Duodenal mucosa (tissue), 2 donors: ENCODE data around the gene SFT2D1.

Experiments used
- H3K27ac ChIP-seq: one replicate; pipeline ENCODE4 v1.7.0; 2013; ENCODE audit warnings: low read depth, low read length
- H3K27me3 ChIP-seq, 2 donors: one replicate each; pipeline ENCODE4 v1.7.0; 2013; ENCODE audit warnings: low read length in 2 of 2, control low read depth in 1 of 2; ENCODE audit not compliant: insufficient read depth in 2 of 2, control insufficient read depth in 1 of 2
- H3K36me3 ChIP-seq, 2 donors: one replicate each; pipeline ENCODE4 v1.7.0; 2013; ENCODE audit warnings: low read length in 2 of 2, control low read depth in 1 of 2; ENCODE audit not compliant: insufficient read depth in 2 of 2, control insufficient read depth in 1 of 2
- H3K4me1 ChIP-seq, 2 donors: one replicate each; pipeline ENCODE4 v1.7.0; 2013; ENCODE audit warnings: low read length in 2 of 2, control low read depth in 1 of 2; ENCODE audit not compliant: insufficient read depth in 2 of 2, control insufficient read depth in 1 of 2
- H3K4me3 ChIP-seq, 2 donors: one replicate each; pipeline ENCODE4 v1.7.0; 2013; ENCODE audit warnings: low read length in 2 of 2, low read depth in 1 of 2
- H3K9ac ChIP-seq, 2 donors: one replicate each; pipeline ENCODE4 v1.7.0; 2013; ENCODE audit warnings: low read length in 2 of 2, low read depth in 1 of 2
- H3K9me3 ChIP-seq, 2 donors: one replicate each; pipeline ENCODE4 v1.7.0; 2013; ENCODE audit warnings: low read length in 2 of 2, control low read depth in 1 of 2; ENCODE audit not compliant: control insufficient read depth in 1 of 2

The SFT2D1 gene

GRCh38 chr6:166297606-166298005 lies 44.7 kb downstream of the SFT2D1 start:
- H3K4me3 ChIP-seq: no peak overlapping the region

GRCh38 chr6:166296035-166296883 lies 46.1 kb downstream of the SFT2D1 start:
- Histone ChIP-seq H3K9me3 (no peaks in the 10 kb centered on the region), H3K4me1 (peaks cover 0 to 8% of the 10 kb centered on the region in 2 donors), H3K27me3 (no peaks in the 10 kb centered on the region), H3K36me3 (no peaks in the 10 kb centered on the region), H3K27ac (no peak overlapping the region), H3K9ac (no peak overlapping the region), H3K4me3 (no peak overlapping the region)

More at GRCh38 chr6:166297606-166298005, 44.7 kb downstream of the SFT2D1 start:
- Histone ChIP-seq H3K27me3 (no peaks in the 10 kb centered on the region), H3K9me3 (no peaks in the 10 kb centered on the region), H3K4me1 (peaks cover 0 to 8% of the 10 kb centered on the region in 2 donors), H3K36me3 (no peaks in the 10 kb centered on the region), H3K27ac (no peak overlapping the region), H3K9ac (no peak overlapping the region)

- Histone ChIP-seq H3K4me3 (no peak overlapping the region), H3K4me1 (peaks cover 0 to 8% of the 10 kb centered on the region in 2 donors), H3K9me3 (no peaks in the 10 kb centered on the region), H3K27ac (no peak overlapping the region), H3K27me3 (no peaks in the 10 kb centered on the region), H3K9ac (no peak overlapping the region), H3K36me3 (no peaks in the 10 kb centered on the region)
Measured at GRCh38 chr6:166293731-166294584, 48.4 kb downstream of the SFT2D1 start.

- Histone ChIP-seq H3K9me3 (no peaks in the 10 kb centered on the region), H3K36me3 (no peaks in the 10 kb centered on the region), H3K27me3 (no peaks in the 10 kb centered on the region), H3K4me1 (peaks cover 0 to 6% of the 10 kb centered on the region in 2 donors), H3K27ac (no peak overlapping the region), H3K4me3 (no peak overlapping the region), H3K9ac (no peak overlapping the region)
Measured at GRCh38 chr6:166289207-166290060, 52.9 kb downstream of the SFT2D1 start.

- H3K27me3 ChIP-seq: peaks cover 0 to under 1% of the 10 kb centered on the region in 2 donors
- H3K9ac ChIP-seq: no peak overlapping the region
- no peaks in the 10 kb centered on the region for H3K36me3 ChIP-seq
- no peak overlapping the region for H3K27ac ChIP-seq
- H3K4me1 ChIP-seq: no peaks in the 10 kb centered on the region
- H3K4me3 ChIP-seq: no peak overlapping the region
- no peaks in the 10 kb centered on the region for H3K9me3 ChIP-seq
Measured at GRCh38 chr6:166286839-166287271, 55.5 kb downstream of the SFT2D1 start.

GRCh38 chr6:166285233-166285632 lies 57.1 kb downstream of the SFT2D1 start:
- Histone ChIP-seq H3K27ac (no peak overlapping the region), H3K9me3 (no peaks in the 10 kb centered on the region), H3K9ac (no peak overlapping the region), H3K4me3 (no peak overlapping the region), H3K36me3 (no peaks in the 10 kb centered on the region), H3K27me3 (peaks cover 0 to 3% of the 10 kb centered on the region in 2 donors), H3K4me1 (no peaks in the 10 kb centered on the region)

GRCh38 chr6:166284640-166285039 lies 57.7 kb downstream of the SFT2D1 start:
- H3K27me3 ChIP-seq: peaks cover 0 to 3% of the 10 kb centered on the region in 2 donors
- H3K4me3 ChIP-seq: no peak overlapping the region
- H3K27ac ChIP-seq: no peak overlapping the region

GRCh38 chr6:166282394-166283032 lies 59.8 kb downstream of the SFT2D1 start:
- Histone ChIP-seq H3K36me3 (no peaks in the 10 kb centered on the region), H3K9me3 (no peaks in the 10 kb centered on the region), H3K27me3 (peaks cover 0 to 3% of the 10 kb centered on the region in 2 donors), H3K9ac (no peak overlapping the region), H3K4me3 (no peak overlapping the region), H3K27ac (no peak overlapping the region), H3K4me1 (no peaks in the 10 kb centered on the region)

More at GRCh38 chr6:166284640-166285039, 57.7 kb downstream of the SFT2D1 start:
- H3K36me3 ChIP-seq: no peaks in the 10 kb centered on the region
- no peak overlapping the region for H3K9ac ChIP-seq
- H3K9me3 ChIP-seq: no peaks in the 10 kb centered on the region
- no peaks in the 10 kb centered on the region for H3K4me1 ChIP-seq

- Histone ChIP-seq H3K27ac (no peak overlapping the region), H3K36me3 (no peaks in the 10 kb centered on the region), H3K9me3 (no peaks in the 10 kb centered on the region), H3K27me3 (peaks cover 0 to 3% of the 10 kb centered on the region in 2 donors), H3K9ac (no peak overlapping the region), H3K4me3 (no peak overlapping the region), H3K4me1 (no peaks in the 10 kb centered on the region)
Measured at GRCh38 chr6:166281104-166281503, 61.2 kb downstream of the SFT2D1 start.
